ENCODE results near the gene TMPRSS9.

DNA sequence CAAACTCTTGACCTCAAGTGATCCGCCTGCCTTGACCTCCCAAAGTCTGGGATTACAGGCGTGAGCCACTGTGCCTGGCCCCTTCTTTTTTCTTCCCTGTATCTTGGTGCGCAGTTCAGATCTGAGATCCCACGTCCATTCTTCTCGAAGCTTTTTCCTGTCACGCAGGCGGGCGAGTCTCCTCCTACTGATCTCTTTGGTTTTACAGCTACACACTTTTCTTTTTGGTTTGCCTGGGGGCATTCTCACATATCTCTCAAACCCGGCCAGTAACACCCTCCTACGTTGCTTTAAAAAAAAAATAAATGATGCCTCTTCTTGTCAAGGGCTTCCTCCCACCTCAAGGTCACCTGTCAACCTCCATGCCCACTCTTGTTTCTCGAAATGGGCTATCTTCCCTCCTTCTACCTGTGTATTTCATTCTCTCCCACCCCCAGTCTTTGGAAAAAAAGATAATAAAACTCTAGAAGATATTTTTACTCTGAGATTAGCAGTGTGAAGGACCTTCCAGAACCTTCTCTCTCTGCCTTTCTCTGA, 12.1 kb downstream of the TMPRSS9 start:
- TF ChIP-seq, protein P1, sequence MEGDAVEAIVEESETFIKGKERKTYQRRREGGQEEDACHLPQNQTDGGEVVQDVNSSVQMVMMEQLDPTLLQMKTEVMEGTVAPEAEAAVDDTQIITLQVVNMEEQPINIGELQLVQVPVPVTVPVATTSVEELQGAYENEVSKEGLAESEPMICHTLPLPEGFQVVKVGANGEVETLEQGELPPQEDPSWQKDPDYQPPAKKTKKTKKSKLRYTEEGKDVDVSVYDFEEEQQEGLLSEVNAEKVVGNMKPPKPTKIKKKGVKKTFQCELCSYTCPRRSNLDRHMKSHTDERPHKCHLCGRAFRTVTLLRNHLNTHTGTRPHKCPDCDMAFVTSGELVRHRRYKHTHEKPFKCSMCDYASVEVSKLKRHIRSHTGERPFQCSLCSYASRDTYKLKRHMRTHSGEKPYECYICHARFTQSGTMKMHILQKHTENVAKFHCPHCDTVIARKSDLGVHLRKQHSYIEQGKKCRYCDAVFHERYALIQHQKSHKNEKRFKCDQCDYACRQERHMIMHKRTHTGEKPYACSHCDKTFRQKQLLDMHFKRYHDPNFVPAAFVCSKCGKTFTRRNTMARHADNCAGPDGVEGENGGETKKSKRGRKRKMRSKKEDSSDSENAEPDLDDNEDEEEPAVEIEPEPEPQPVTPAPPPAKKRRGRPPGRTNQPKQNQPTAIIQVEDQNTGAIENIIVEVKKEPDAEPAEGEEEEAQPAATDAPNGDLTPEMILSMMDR (IDR thresholded peaks at IDR 0.05), result no peak
- TF ChIP-seq POLR2A (IDR thresholded peaks at IDR 0.05), result no peak

Measured in adrenal gland (tissue), 5 donors.